Breast epithelium (tissue), 4 donors: ENCODE results near the gene MROH2A. TPM values are rescaled to one million over a fixed set of nuclear protein-coding genes. Genes with fewer than 3 reads are reported as not detected.

ENCODE experiments used
- DNase-seq, 2 donors: peaks; one replicate each; pipeline ENCODE4 v3.0.0-alpha.2; 2019; ENCODE audit warnings: low spot score in 2 of 2
- H3K27ac ChIP-seq, 2 donors: fragments of 200-600 bp; sonication (generic) in 1 of 2; one replicate each; pipeline ENCODE4 v1.5.1; 2016 to 2019; ENCODE audit warnings: mild to moderate bottlenecking in 1 of 2
- H3K27me3 ChIP-seq, 2 donors: fragments of 200-600 bp; sonication (generic) in 1 of 2; one replicate each; pipeline versions ENCODE4 v1.5.1 to v1.6.0; 2017 to 2019; ENCODE audit warnings: control low read depth in 1 of 2, mild to moderate bottlenecking in 1 of 2
- H3K36me3 ChIP-seq: fragments of 200-600 bp; one replicate; pipeline ENCODE4 v1.5.1; 2019
- H3K4me1 ChIP-seq, 2 donors: fragments of 200-600 bp; sonication (generic); one replicate each; pipeline ENCODE4 v1.5.1; 2016 to 2019; ENCODE audit warnings: control low read depth in 1 of 2
- H3K4me3 ChIP-seq, 3 donors: fragments of 200-600 bp; sonication (generic); 1 replicate in 2 of 3; 2 replicates in 1 of 3; pipeline ENCODE4 v1.5.1; 2016 to 2019; ENCODE audit warnings: mild to moderate bottlenecking in 3 of 3, moderate library complexity in 2 of 3
- H3K9me3 ChIP-seq, 2 donors: fragments of 200-600 bp; sonication (generic) in 1 of 2; one replicate each; pipeline ENCODE4 v1.5.1; 2016 to 2019; ENCODE audit warnings: control low read depth in 1 of 2
- POLR2A ChIP-seq: fragments of 450-650 bp; IDR thresholded peaks from one replicate; pipeline ENCODE4 v1.6.1; 2016; ENCODE audit warnings: antibody characterized with exemption, mild to moderate bottlenecking, moderate library complexity
- POLR2AphosphoS5 ChIP-seq, 3 donors: sonication (generic); formaldehyde crosslinking; IDR thresholded peaks; one replicate each; pipeline ENCODE4 v1.6.1; 2017; ENCODE audit warnings: antibody characterized with exemption in 3 of 3
- intact Hi-C: fragments of 100-400 bp; cut with DNase I; formaldehyde crosslinking; loops from one replicate; pipeline ENCODE4 v1.15.1; 2023; ENCODE audit warnings: low total_unique reads
- total RNA-seq, 3 donors: library from RNA; depleted of rRNA; stranded (reverse); fragments of >200 nt; gene quantifications; one replicate each; pipeline ENCODE4 v1.1.0, GENCODE V29; 2016
- TF ChIP-seq, protein P1 (sequence below), 3 donors: fragments of 450-650 bp; IDR thresholded peaks; one replicate each; pipeline ENCODE4 v1.5.1; 2016 to 2017; ENCODE audit warnings: antibody characterized with exemption in 3 of 3, mild to moderate bottlenecking in 3 of 3, moderate library complexity in 3 of 3

MROH2A gene
- total RNA-seq, 3 donors from 2014 or later = not detected

DNA sequence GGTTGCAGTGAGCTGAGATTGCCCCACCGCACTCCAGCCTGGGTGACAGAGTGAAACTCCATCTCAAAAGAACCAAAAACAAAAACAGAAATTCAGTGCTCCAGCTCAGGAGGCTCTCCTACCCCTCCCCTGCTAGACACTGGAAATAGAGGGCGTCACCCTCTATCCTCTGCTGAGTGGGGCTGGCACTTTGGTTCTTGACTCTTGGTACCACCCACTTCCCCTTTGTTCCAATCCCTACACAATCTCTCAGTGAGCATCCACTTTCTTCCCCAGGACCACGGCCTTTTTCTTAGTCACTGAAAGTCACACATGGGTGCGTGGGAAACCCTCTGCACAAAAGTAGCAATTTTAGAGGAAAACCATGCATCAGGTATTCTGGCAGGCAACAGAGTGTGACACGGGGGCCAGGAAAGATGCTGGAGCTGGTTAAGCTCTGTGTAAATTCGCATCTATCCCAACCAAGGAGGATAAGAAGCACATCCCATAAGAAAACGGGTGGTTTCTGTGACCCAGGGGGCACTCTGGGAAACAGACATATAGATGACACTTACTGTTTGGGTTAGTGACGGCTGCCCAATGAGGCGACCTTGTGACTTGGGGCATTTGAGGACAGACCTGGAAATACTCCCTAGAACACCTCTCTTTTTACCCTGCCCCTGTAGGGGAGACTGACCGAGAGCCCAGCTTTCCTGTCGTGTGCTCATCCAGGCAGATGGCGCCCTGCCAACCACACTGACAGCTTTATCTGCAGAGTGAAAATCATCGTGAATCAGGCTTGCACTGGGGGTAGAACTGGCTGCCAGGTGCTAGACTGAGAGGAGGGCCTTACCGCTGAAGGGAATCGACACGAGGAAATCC lies 68.5 kb downstream of the MROH2A start:
- Histone ChIP-seq H3K9me3 (no peaks in the 10 kb centered on the region), H3K4me3 (no peak overlapping the region), H3K27me3 (no peaks in the 10 kb centered on the region), H3K4me1 (no peaks in the 10 kb centered on the region), H3K36me3 (no peaks in the 10 kb centered on the region), H3K27ac (no peak overlapping the region)
- TF ChIP-seq POLR2A (no peak), POLR2AphosphoS5 (IDR thresholded peaks at IDR 0.05) (no peak)
- TF ChIP-seq, protein P1, sequence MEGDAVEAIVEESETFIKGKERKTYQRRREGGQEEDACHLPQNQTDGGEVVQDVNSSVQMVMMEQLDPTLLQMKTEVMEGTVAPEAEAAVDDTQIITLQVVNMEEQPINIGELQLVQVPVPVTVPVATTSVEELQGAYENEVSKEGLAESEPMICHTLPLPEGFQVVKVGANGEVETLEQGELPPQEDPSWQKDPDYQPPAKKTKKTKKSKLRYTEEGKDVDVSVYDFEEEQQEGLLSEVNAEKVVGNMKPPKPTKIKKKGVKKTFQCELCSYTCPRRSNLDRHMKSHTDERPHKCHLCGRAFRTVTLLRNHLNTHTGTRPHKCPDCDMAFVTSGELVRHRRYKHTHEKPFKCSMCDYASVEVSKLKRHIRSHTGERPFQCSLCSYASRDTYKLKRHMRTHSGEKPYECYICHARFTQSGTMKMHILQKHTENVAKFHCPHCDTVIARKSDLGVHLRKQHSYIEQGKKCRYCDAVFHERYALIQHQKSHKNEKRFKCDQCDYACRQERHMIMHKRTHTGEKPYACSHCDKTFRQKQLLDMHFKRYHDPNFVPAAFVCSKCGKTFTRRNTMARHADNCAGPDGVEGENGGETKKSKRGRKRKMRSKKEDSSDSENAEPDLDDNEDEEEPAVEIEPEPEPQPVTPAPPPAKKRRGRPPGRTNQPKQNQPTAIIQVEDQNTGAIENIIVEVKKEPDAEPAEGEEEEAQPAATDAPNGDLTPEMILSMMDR (IDR thresholded peaks at IDR 0.05) = no peak
- intact Hi-C loops = no loop called here
- DNase-seq = no peak

- no peak for DNase-seq
- TF ChIP-seq POLR2AphosphoS5 (IDR thresholded peaks at IDR 0.05) (no peak), POLR2A (no peak)
- TF ChIP-seq, protein P1 (IDR thresholded peaks at IDR 0.05) = no peak
- Histone ChIP-seq H3K27me3 (no peaks in the 10 kb centered on the region), H3K4me1 (no peaks in the 10 kb centered on the region), H3K36me3 (no peaks in the 10 kb centered on the region), H3K27ac (no peak overlapping the region), H3K4me3 (no peak overlapping the region), H3K9me3 (no peaks in the 10 kb centered on the region)
- intact Hi-C loops = no loop called here
Measured at GRCh38 chr2:233847248-233847898, 69.2 kb downstream of the MROH2A start.

DNA sequence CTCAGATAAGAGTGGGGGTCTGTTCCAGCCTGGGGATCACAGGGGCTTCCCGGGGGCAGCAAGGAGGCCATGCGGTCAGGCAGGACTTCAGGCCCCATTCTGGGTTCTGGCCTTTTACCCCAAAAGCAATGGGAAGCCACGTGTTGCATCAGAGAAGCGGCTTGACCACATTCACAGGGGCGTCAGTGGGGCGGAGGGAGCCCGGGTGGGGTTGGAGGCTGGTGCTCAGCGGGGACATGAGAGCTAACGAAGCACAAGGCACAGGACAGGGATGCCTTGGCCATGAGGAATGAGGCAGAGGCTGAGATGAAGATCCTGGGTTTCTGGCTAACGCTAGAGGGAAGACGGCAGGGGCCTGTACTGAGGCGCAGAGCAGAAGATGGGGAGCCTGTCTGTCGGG lies 70.1 kb downstream of the MROH2A start:
- TF ChIP-seq, protein P1 (IDR thresholded peaks at IDR 0.05) = no peak
- TF ChIP-seq POLR2AphosphoS5 (IDR thresholded peaks at IDR 0.05) (no peak), POLR2A (no peak)
- H3K4me1 ChIP-seq = no peaks in the 10 kb centered on the region
- no peak overlapping the region for H3K27ac ChIP-seq
- intact Hi-C loops = no loop called here
- no peak for DNase-seq
- no peaks in the 10 kb centered on the region for H3K27me3 ChIP-seq
- H3K9me3 ChIP-seq = no peaks in the 10 kb centered on the region
- no peaks in the 10 kb centered on the region for H3K36me3 ChIP-seq
- no peak overlapping the region for H3K4me3 ChIP-seq

- intact Hi-C loops = no loop called here
- no peaks in the 10 kb centered on the region for H3K9me3 ChIP-seq
- no peaks in the 10 kb centered on the region for H3K36me3 ChIP-seq
- H3K27me3 ChIP-seq = no peaks in the 10 kb centered on the region
- H3K4me1 ChIP-seq = no peaks in the 10 kb centered on the region
- TF ChIP-seq, protein P1 (IDR thresholded peaks at IDR 0.05) = no peak
- no peak overlapping the region for H3K4me3 ChIP-seq
- no peak for DNase-seq
- H3K27ac ChIP-seq = no peak overlapping the region
Measured at GRCh38 chr2:233849607-233850271, 71.6 kb downstream of the MROH2A start.

DNA sequence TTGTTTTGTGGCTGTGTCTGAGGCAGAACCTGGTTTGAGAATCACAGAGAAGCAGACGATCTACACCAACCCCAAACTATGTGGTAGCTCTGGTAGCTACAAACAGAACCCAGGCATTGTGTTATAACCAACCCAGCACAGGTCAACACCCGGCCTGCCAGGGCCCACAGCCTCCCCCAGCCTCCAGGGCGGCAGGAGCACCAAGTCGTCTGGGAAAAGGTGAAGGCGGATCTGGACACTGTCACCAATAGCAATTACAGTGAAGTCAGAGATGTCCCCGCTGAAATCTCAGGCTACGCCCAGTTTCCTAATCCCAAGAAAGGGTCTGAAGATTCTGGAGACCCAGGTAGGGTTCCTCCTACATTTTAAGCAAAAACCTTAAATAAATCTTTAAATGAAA lies 72.6 kb downstream of the MROH2A start:
- TF ChIP-seq POLR2A = no peak
- TF ChIP-seq, protein P1 (IDR thresholded peaks at IDR 0.05) = no peak
- no peak for TF ChIP-seq POLR2AphosphoS5 (IDR thresholded peaks at IDR 0.05)
- no peaks in the 10 kb centered on the region for H3K4me1 ChIP-seq

More for the DNA sequence above, 72.6 kb downstream of the MROH2A start:
- H3K4me3 ChIP-seq = no peak overlapping the region
- no peak for DNase-seq
- intact Hi-C loops = no loop called here
- no peak overlapping the region for H3K27ac ChIP-seq
- H3K36me3 ChIP-seq = no peaks in the 10 kb centered on the region
- H3K9me3 ChIP-seq = no peaks in the 10 kb centered on the region
- no peaks in the 10 kb centered on the region for H3K27me3 ChIP-seq
